GM21717 (cell line): Measurements from ENCODE around the gene SBF2.
"Not testable (repeated sequence)": the region's sequence is repeated elsewhere in the genome, so short reads cannot be mapped to it uniquely, and the experiment has no call there.

Experiments
- ATAC-seq: cut with Tn5 transposase; IDR thresholded peaks from one replicate; pipeline ENCODE4 v1.9.1; 2021; ENCODE audit warnings: mild to moderate bottlenecking, moderate library complexity; ENCODE audit not compliant: unreplicated experiment

The SBF2 gene

DNA sequence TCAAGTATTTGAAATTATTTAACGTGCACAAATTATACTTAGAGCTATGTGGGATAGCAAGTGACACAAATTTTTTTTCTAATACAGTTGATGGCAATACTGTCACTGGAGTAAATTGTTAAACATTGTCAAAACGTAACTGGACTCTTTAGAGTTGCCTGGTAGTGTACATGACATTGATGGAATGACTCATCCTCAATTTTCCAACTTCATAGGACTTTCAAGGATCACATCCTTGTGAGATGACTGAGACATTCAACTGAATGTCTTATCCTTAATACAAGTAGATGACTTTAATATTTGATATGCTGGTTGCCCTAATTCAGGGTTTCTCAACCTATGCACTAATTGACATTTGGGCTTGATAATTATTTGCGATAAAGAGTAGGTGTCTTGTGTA lies 320.1 kb downstream of the SBF2 start:
- ATAC-seq: no peak

DNA sequence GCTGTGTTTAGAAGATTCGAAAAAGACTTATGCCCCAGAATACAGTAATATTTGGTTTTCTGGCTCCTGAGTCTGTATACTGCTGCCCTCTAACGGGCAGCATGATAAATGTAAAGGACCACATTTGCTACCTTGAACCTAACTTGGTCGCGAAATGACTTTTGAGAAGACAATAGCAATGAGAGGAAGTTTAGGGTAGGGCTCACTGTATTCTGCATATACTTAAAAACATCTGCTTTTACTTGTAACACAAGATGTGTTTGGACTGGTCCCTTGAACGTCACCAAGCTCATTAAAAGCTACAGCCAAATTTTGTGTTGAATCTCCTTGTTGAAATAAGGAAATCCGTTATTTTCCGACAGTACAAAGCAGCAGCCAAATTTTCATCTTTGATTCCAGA lies 321.0 kb downstream of the SBF2 start:
- no peak for ATAC-seq

DNA sequence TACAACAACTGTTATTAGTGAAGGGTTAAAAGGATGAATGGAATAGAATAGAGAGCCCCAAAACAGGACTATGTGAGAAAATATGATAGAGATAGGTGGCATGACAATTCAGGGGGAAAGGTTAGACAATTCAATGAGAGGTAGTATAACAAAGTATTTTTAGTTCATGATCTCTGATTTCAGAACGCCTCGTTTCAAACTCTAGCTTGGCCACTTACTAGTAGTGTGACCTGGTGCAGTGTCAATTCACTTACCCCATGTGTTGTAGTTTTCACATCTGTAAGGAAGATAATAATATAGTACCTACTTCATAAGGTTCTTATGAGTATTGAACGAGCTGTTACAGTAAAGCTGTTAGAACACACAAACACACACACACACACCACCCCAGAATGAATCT lies 322.1 kb downstream of the SBF2 start:
- ATAC-seq: no peak

DNA sequence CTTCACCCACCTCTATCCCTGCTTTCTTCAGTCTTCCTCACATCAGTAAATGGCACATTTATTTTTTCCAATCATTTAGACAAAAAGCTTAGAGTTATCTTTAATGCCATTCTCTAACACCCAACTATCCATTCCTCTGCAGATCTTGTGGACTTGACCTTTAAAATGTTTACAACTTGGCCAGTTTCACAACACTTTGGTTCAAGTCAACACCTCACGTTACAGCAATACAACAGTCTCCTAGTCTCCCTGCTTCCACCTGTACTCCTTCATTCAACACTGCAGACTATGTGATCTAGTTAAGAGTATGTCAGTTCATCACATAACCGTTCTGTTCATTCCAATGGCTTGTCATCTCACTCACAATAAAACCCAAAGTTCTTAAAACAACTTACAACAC lies 325.0 kb downstream of the SBF2 start:
- ATAC-seq: no peak

DNA sequence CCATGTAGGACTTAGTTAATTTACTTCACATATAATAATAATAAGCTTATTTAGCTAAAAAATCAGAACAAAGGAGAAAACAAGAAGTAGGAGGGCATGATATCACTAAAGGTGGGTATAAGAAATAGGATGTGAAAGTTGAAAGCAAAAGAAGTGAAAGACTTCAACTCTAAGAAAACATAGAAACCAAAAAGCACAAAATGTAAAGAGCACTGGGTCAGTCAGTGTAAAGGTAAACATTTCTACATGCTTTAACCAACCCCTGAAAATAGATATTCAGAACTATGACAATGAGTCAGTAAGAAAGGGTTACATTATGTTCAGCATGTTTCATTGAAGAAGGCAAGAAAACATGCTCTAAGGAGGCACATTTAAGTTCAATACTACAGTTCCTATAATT lies 331.3 kb downstream of the SBF2 start:
- peak; percentile 95 for ATAC-seq

DNA sequence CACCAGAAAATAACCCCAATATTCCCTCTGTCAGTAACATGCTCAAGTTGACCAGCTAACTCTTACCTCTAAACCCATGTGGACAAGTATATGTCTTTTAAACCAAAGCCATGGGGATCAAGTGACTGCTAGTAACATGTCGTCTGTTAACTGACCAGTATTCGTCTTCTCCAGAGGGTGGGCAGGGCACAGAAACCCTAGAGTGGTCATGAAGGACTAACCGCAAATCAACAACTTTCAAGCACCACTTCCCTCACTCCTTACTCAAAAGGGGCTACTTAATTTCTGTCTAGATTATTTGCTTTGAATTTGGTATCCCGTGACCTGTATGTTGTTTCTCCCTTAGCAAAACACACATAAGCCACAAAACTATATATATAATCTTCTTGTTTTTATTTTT lies 336.9 kb downstream of the SBF2 start:
- ATAC-seq: no peak

DNA sequence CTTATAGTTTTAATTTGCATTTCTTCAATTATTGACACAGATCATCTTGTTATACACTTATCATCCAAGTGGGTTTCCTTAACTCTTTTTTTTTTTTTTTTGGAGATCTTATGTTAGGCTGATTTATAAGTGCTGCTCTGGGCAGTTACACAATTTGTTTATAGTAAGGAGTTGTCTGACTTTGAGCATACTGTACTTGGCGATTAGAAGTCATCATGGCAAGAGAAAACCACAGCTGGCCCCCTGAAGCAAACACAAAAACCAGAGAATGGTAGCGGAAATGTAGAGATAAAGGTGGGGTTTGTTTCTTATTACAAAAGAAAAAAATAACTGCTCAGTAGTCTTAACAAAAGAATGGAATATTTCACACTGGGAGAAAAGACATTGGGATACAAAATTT lies 337.5 kb downstream of the SBF2 start:
- ATAC-seq: no peak

DNA sequence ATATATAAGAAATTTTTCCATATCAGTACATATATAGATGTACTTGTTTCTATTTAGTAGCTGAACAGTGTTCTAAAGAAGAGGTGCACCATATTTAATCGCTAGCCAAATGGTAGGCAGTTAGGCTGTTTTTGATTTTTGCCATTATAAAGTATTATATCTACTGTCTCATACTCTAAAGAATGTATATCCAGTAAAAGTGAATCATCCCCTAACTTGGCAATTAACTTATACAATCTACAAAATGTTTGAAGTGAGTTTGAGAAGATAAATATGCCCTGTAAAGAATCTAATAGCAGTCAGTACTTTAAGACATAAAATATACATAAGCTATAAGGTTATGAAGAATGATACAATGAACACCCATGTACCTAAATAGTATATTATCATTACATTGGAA lies 338.6 kb downstream of the SBF2 start:
- ATAC-seq: no peak

DNA sequence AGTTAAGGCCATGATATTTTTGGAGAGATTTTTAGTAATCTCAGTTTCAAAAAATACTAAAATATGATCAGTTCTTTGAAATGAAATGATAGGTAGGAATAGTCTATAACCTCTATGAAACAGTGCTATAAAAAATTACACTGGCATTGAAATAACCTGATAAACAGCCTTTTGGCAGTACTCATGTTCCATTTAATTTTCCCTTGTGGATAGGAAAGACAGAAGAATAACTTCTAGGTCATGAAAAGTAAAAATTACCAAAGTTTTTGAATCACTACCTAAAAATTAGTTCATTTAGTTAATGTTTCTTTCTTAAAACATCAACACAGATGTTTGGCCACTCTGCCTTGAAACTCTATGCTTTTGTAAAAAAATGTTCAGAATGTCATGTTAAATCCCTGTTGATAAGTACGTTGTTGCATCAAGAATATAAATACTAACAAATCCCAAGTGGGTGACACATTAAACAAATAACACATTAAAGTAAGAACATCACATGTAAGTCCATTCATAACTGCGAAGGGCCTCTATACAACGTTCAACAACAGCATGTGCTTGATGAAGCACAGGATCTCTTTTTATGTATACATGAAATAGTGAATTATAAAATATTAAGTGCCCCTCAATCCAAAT lies 339.9 kb downstream of the SBF2 start:
- no peak for ATAC-seq

DNA sequence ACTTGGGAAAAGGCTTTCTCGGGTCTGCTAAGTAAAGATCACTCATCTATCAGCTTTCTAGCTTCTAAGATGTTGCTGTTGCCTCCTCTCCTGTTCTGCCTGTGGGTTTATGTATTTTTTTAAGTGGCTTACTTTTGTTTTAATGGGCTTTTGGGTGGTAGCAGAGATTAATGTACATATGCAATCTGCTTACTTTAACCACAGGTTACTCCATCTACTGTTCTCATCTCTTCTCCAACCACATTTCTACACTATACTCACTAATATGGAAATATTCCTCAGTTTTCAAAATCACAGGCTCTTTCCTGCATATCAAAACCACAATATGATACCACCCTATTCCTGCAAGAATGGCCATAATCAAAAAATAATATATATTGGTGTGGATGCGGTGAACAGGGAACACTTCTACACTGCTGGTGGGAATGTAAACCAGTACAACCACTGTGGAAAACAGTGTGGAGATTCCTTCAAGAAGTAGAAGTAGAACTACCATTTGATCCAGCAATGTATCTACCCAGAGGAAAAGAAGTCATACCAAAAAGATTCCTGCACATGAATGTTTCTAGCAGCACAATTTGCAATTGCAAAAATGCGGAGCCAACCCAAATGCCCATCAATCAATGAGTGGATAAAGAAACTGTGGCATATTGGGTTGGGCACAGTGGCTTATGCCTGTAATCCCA lies 341.4 kb downstream of the SBF2 start:
- ATAC-seq: no peak

DNA sequence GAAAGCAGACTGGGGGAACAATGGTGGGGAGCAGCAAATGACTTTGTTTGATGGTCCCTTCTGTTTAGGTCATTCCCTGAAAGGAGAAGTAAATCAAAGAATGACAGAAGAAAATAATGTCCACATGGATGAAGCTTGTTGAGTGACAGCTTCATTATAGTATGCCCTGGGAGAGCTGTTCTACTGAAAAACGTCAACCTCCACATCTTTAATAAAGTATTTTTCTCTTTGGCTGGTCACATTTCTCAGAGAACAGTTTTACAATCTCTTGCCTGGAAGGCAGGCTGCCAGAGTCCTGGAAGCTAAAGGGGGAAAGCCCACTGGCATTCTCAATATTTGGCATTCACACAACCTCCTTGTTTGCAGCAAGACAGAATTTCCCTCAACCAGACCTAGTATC lies 342.2 kb downstream of the SBF2 start:
- ATAC-seq: no peak

DNA sequence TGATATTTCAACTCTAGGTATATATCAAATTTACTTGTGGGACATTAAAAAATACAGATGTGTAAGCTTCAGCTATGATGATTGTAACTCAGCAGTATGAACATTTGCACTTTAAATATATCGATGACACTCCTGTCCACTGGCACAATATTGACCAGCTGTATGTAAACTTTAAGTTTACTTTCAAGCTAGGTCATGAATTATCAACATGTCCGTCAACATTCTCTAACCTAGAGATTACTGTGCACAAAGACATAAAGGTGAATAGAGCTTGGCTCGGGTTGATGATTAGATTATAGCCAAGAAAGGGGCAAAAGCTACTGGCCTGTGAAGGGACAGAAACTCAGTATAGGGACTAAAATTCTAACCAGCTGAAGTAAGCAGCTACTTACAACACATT lies 343.6 kb downstream of the SBF2 start:
- ATAC-seq: no peak

DNA sequence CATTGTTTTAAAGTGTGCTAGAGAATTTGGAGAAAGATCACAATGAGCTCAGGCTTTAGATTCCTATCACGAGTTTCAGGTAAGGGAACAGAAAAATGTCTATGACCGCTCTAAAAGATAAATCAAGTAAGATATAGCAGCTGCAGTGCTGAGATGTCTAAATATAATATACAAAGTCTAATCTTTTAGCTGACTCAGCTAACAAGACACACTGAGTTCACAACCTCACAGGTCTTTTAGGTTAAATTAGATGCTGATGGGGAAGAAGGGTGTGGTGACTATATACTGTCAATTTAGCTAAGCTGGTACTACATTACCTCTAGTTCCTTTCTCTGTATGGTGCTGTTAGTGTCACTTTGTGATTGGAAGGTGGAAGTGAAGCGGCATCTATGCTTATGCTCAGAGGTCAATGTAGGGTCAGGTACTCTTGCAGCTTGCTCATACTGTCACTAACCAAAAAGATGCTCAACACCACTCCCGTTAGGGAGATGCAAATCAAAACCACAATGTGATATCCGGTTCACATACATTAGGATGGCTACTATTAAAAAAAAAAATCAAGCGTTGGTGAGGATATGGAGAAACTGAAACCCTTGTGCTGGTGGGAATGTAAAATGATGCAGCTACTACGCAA lies 346.7 kb downstream of the SBF2 start:
- peak; percentile 53 for ATAC-seq

DNA sequence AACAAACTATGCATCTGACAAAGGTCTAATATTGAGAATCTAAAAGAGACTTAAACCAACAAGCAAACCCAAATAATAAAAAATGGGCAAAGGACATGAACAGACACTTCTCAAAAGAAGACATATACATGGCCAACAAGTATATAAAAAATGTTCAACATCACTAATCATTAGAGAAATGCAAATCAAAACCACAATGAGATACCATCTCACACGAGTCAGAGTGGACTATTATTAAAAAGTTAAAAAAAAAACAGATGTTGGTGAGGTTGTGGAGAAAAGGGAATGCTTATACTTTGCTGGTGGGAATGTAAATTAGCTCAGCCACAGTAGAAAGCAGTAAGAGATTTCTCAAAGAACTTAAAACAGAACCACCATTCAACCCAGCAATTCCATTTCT lies 348.3 kb downstream of the SBF2 start:
- not testable (repeated sequence) for ATAC-seq

DNA sequence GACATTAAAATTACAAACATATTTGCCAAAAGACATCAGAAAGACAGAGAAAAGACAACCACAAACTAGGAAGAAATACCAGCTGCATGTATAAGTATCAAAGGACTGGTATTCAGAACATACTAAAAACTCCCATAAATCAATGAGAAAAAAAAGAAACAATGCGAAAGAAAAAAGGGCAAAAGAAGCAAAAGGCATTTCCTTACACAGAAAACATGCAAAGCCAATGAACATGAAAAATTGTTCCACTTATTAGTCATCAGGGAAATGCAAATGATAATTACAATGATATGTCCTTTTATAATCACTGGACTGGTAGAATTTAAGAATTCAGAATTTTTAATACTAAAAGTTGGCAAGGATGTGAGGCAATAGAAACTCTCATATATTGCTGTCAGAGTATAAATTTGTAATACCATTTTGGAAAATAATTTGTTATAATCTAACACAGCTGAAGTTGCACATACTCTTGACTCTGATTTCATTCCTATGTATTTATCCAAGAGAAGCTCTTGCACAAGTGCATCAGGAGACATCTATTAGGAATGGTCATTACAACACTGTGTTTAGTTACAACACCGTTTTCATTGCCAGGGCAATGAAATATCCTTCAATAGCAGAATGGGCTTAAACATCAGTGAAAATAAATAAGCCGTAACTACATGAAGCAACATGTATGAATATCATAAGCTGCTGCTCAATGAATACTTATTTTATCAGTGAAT lies 350.5 kb downstream of the SBF2 start:
- no peak for ATAC-seq

DNA sequence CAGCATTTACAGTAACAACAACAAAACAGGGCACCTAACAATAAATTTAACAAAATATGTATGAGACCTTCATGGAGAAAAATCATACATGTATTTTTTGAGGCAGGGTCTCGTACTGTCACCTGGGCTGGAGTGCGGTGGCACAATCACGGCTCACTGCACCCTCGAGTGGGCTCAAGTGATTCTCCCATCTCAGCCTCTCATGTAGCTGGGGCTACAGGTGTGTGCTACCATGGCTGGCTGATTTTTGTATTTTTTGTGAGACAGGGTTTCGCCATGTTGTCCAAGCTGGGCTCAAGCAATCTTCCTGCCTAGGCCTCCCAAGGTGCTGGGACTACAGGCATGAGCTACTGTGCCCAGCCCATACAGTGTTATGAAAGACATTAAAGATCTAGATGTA lies 352.0 kb downstream of the SBF2 start:
- no peak for ATAC-seq

DNA sequence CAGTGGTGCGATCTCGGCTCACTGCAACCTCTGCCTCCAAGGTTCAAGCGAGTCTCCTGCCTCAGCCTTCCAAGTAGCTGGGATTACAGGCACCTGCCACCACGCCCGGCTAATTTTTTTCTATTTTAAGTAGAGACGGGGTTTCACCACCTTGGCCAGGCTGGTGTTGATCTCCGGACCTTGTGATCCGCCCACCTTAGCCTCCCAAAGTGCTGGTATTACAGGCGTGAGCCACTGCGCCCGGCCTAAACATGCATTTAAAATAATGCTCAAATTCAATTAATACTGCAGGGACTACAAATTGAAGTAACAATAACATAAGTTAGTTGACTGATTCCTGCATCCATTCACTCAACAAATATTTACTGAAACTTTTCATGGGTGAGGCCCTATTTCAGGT lies 354.9 kb downstream of the SBF2 start:
- not testable (repeated sequence) for ATAC-seq

DNA sequence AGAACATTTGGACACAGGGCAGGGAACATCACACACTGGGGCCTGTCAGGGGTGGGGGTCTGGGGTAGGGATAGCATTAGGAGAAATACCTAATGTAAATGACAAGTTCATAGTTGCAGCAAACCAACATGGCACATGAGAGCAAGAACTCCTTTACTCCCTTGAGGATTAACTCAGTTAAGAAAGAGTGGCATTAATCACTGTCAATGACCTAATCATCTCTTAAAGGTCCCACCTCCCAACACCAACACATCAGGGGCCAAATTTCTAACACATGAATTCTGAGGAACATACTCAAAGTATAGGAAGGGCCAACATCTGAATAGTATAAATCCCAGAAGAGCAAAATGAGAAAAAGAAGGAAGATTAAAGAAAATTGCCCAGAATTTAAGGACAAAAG lies 357.3 kb downstream of the SBF2 start:
- no peak for ATAC-seq

DNA sequence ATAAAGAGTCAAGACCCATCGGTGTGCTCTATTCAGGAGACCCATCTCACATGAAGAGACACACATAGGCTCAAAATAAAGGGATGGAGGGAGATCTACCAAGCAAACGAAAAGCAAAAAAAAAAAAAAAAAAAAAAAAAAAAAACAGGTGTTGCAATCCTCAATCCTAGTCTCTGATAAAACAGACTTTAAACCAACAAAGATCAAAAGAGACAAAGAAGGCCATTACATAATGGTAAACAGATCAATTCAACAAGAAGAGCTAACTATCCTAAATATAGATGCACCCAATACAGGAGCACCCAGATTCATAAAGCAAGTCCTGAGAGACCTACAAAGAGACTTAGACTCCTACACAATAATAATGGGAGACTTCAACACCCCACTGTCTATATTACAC lies 361.2 kb downstream of the SBF2 start:
- not testable (repeated sequence) for ATAC-seq

DNA sequence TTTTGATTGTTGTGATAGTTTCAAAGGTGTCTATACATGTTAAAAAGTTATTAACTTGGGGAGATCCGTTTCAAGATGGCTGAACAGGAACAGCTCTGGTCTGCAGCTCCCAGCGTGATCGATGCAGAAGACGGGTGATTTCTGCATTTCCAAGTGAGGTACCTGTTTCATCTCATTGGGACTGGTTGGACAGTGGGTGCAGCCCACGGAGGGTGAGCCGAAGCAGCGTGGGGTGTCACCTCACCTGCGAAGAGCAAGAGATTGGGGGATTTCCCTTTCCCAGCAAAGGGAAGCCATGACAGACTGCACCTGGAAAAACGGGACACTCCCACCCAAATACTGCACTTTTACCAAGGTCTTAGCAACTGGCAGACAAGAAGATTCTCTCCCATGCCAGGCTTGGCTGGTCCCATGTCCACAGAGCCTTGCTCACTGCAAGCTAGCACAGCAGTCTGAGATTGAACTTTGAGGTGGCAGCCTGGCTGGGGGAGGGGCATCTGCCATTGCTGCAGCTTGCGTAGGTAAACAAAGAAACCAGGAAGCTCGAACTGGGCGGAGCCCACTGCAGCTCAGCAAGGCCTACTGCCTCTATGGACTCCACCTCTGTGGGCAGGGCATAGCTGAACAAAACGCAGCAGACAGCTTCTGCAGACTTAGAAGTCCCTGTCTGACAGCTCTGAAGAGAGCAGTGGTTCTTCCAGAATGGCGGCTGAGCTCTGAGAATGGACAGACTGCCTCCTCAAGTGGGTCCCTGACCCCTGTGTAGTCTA lies 363.3 kb downstream of the SBF2 start:
- not testable (repeated sequence) for ATAC-seq

DNA sequence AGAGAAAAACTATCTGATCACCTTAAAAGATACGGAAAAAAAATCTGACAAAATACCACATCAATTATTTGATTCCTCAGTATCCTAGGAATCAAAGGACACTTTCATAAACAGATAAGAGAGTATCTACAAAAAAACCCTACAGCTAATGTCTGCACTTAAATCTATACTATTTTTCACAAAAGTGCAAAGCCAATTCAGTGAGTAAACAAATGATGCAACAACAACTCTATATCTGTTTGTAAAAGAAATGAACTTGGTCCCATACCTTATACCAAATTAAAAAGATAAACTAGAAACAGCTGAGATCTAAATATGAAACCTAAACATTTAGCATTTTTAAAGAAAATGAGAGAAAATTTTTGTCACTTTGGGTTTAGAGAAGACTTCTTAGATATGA lies 366.3 kb downstream of the SBF2 start:
- ATAC-seq: no peak
